ENCODE data around the gene LASP1.

GRCh38 chr17:38850374-38850773 is 19.5 kb upstream of the LASP1 start:
- no peak for TF ChIP-seq CTCF (IDR thresholded peaks at IDR 0.05; ENCODE audit: extremely low read depth in 1 of 2, insufficient read depth in 1 of 2, low read depth in 1 of 2, low read length in 2 of 2)
- peak; percentile 8 for TF ChIP-seq POLR2A (IDR thresholded peaks at IDR 0.05; ENCODE audit: low read depth, low read length)
- TF ChIP-seq EZH2 (IDR thresholded peaks at IDR 0.05; ENCODE audit: borderline replicate concordance, low read depth, low read length, severe bottlenecking) = no peak
- TF ChIP-seq POLR2AphosphoS5 (IDR thresholded peaks at IDR 0.05; ENCODE audit: insufficient read depth, low read depth, low read length) = no peak
- no peak for TF ChIP-seq JUN (IDR thresholded peaks at IDR 0.05; ENCODE audit: borderline replicate concordance, insufficient read depth, insufficient read length, low read depth)
- TF ChIP-seq GATA2 (IDR thresholded peaks at IDR 0.05; ENCODE audit: insufficient read depth, insufficient read length, low read depth, low read length) = no peak
